IPS-18c (cell line): ENCODE results near the gene CYBRD1.
"Not testable (repeated sequence)": the region's sequence is repeated elsewhere in the genome, so short reads cannot be mapped to it uniquely, and the experiment has no call there.

Source experiments
- H3K4me3 ChIP-seq: 2 replicates; pipeline ENCODE4 v1.7.0; 2013; ENCODE audit warnings: low read depth, mild to moderate bottlenecking, low read length, moderate library complexity; ENCODE audit not compliant: insufficient read depth
- H3K9me3 ChIP-seq: one replicate; pipeline ENCODE4 v1.6.1; 2013; ENCODE audit warnings: mild to moderate bottlenecking, low read length, moderate library complexity; ENCODE audit not compliant: control insufficient read depth, insufficient read depth

CYBRD1 gene

DNA sequence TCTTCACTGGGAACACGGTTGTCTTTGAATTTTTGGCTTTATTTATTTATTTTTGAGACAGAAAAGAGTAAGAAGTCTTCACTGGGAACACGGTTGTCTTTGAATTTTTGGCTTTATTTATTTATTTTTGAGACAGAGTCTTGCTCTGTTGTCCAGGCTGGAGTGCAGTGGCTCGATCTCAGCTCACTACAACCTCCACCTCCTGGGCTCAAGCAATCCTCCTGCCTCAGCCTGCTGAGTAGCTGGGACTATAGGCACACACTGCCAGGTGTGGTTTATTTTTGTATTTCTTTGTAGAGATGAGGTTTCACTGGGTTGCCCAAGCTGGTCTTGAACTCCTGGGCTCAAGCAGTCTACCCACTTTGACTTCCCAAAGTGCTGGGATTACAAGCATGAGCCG lies 13.3 kb downstream of the CYBRD1 start:
- H3K9me3 ChIP-seq, H3K4me3 ChIP-seq: not testable (repeated sequence)

DNA sequence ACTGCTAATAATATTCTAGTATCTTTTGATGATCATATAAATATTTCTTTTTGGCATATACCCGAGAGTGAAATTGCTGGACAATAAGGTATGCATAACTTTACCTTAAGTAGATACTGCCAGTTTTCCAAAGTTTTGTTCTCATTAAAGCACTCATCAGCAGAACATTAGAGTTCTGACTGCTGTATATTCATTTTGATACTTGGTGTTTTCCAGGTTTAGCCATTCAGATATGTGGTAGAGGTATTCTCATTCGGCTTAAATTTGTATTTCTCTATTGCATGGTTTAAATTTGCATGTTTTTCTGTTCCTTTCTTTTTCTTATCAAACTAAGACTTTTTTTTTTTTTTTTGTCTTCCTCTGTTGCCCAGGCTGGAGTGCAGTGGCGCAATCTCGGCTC lies 18.2 kb downstream of the CYBRD1 start:
- H3K4me3 ChIP-seq, result no peak overlapping the region
- no peaks in the 10 kb centered on the region for H3K9me3 ChIP-seq

DNA sequence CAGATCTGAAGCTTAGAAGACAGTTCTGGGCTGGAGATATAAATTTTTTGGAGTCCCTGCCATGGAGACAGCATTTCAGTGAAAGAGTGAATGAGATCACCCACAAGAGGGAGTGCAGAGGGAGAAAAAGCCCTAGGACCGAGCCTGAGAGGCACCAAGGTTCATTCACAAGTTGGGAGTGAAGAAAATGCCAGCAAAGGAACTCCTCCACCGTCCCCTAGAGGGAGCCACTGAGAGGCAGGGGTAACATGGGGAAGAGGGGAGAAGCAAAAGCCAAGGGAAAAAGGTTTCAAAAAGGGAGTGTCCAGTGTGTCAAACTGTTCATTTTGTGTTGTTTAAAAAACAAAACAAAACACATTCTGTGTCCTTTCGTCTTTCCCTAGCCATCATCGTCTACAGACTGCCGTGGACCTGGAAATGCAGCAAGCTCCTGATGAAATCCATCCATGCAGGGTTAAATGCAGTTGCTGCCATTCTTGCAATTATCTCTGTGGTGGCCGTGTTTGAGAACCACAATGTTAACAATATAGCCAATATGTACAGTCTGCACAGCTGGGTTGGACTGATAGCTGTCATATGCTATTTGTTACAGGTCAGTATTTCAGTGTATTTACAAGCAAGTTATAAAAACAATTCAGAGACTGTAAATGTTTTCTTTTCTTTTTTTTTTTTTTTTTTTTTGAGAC lies 19.1 kb downstream of the CYBRD1 start:
- Histone ChIP-seq H3K4me3 (no peak overlapping the region), H3K9me3 (no peaks in the 10 kb centered on the region)

DNA sequence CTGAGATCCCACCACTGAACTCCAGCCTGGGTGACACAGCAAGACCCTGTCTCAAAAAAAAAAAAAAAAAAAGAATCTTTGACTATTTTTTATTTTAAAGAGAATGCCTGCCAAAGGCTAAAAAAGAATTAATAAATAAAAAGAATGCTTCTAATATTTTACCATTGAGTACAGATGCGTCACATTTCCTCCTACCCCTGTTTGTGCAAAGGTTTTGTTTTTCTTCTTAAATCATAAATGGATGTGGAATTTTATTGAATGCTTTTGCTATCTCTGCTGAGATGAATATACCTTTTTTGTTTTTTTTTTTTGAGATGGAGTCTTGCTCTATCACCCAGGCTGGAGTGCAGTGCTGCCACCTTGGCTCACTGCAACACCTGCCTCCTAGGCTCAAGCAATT lies 22.8 kb downstream of the CYBRD1 start:
- H3K9me3 ChIP-seq, result no peaks in the 10 kb centered on the region

DNA sequence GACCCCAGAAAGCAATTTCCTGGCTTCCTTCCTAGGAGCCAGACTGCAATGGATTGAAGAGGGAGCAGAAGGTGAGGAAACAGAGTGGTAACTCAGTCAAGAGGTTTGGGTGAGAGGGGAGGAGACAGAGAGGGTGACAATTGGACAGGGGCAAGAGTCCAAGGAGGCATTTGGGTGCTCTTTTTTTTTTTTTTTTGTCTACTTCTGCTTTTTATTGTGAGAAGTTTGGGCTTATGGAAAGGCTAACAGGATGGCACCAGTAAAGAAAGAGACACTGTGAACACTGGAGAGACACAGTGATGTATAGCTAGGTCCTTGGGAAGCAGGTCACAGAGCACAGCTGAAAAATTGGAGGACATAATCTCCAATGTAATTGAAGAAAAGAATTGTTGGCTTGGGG lies 25.0 kb downstream of the CYBRD1 start:
- H3K4me3 ChIP-seq, result no peak overlapping the region
- H3K9me3 ChIP-seq, result no peaks in the 10 kb centered on the region

More for the DNA sequence above, 22.8 kb downstream of the CYBRD1 start:
- H3K4me3 ChIP-seq, result no peak overlapping the region

DNA sequence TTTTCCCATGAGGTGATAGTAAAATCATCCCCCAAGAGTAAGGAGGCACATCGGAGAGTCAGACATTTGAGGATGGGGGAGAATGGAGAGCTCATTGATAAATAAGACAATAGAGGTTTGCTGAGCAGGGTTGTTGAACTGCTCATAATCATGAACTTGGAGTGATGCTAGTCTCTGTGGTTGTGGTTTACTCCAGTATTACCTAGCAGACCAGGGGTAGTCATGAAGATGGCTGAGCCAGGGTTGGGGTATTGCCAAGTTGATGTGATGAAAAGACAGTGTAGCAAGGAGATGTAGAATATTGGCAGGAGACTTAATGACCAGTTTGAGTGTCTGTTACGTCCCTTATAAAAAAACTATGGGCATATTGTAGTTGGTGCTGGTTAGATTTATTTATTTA lies 25.4 kb downstream of the CYBRD1 start:
- Histone ChIP-seq H3K9me3 (no peaks in the 10 kb centered on the region), H3K4me3 (no peak overlapping the region)

DNA sequence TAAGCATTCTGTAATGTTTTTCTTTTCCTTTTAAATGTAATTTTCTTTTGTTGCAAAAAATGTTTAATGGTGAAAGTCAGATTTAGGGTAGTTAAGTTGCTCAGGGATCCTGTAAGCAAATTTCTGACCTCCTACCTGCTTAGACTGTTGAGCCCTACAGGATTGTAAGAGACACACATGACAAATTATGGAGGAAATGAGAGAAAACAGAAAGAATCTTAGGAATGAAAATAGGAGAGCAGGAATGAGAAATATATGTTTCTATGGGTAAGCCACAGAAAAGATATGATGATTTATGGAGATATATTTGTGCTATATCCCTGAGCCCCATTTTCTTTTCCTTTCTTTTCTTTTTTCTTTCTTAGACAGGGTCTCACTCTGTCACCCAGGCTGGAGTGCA lies 28.3 kb downstream of the CYBRD1 start:
- Histone ChIP-seq H3K4me3 (no peak overlapping the region), H3K9me3 (no peaks in the 10 kb centered on the region)

DNA sequence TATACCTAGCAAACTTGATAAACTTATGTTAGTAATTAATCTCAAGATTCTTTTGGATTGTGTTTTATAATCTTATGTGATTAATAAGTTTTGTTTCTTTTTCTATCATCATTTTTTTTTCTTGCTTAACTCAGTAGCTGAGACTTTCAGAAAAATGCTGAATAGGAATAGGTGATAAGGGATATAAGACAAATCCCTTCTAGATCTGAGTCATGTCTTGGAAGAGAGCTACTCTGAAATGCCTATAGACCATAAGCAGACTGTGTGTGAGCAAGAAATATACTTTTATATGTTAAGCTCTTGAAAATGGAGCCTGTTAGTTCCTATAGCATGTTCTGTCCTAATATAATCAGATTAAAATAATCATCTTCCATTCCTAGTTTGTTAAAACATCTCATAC lies 29.6 kb downstream of the CYBRD1 start:
- H3K4me3 ChIP-seq, result no peak overlapping the region
- H3K9me3 ChIP-seq, result no peaks in the 10 kb centered on the region

DNA sequence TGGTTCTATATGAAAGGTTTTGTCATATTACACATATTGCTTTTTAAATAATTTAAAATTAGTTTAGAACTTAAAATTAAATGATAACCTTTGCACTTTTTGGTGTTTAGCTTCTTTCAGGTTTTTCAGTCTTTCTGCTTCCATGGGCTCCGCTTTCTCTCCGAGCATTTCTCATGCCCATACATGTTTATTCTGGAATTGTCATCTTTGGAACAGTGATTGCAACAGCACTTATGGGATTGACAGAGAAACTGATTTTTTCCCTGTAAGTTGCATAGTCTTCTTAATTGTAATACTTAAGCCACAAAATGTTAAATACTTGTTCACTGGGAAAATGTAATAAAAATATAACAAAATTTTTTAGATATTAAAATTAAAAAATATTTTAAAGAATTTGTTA lies 31.0 kb downstream of the CYBRD1 start:
- Histone ChIP-seq H3K4me3 (no peak overlapping the region), H3K9me3 (no peaks in the 10 kb centered on the region)

DNA sequence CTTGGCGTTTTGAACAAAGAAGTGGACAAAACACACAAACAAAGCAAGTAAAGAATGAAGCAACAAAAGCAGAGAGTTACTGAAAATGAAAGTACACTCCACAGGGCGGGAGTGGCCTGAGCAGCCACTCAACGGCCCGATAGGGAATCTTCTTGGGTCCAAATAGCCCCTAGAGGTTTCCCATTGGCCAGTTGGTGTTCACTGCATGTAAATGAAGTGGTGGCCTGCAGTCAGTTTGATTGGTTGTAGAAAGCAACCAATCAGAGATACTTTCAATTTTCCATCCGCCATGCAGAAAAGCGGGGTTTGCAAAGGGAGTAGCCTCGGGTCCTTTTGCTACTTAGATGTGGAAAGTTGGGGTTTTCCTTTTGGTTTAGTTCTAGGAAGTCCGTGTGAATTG lies 31.6 kb downstream of the CYBRD1 start:
- H3K4me3 ChIP-seq, result no peak overlapping the region
- no peaks in the 10 kb centered on the region for H3K9me3 ChIP-seq

DNA sequence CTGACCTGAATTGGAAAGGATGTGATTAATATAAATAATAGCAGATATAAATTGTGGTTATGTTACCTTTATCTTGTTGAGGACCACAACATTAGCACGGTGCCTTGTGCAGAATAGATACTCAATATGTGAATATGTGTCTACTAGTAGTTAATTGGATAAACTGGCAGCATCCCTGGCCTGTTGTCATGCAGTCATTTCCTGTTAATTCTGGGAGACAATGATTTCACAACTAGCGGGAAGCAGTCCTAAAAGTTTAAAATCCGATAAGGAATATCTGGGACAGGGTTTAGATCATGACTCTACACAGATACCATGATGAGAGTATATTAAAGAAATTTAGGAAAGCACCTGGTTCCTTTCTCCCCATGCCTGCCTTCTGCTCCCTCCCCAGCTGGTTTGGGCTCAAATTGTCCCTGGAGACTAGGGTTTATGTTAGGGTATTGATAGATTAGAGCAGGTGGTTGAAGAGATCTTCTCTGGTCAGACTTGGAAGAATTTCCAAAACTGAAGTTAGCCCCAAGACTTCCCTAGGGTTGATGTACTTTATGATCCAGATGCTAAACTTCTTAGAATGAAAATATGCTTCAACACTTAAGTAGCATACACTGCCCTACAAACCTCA lies 32.8 kb downstream of the CYBRD1 start:
- H3K9me3 ChIP-seq, result no peaks in the 10 kb centered on the region
- no peak overlapping the region for H3K4me3 ChIP-seq

DNA sequence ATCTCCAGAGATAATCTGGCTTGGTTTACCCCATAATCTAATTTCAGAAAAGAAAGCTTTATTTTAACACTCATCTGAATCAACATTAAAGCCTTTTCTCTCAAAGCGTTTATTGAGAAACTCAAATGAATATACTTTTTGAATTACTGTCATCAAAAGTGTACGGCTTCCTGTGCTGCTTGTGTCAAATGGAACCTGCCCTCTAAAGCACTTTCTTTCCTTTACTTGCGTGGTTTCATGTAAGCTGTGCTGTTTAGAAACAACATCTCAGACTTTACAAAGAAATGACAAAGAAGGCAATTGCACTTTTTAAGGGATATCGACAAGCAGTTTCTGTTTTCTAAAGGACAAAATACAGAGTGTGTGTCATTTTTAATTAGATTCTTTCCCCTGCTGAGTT lies 35.1 kb downstream of the CYBRD1 start:
- H3K9me3 ChIP-seq, result no peaks in the 10 kb centered on the region
- H3K4me3 ChIP-seq, result no peak overlapping the region

DNA sequence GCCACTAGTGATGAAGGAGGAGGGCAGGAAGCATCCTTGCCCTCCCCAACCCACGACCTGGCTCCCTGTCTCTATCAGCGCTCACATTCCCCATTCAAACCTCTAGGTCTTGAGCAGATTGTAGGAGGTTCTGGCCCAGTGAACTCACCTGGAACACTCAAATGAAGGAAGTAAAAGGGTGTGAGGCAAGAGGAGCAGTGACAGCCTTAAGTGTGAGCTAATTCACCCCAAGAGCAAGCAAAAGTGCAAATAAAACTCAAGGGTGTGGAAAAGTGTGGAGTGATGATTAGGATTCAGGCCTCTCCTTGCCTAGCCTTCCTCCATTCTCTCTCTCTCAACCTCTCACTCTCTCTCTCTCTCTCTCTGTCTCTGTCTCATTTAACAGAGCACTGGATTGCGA lies 41.0 kb downstream of the CYBRD1 start:
- no peaks in the 10 kb centered on the region for H3K9me3 ChIP-seq
- H3K4me3 ChIP-seq, result no peak overlapping the region

DNA sequence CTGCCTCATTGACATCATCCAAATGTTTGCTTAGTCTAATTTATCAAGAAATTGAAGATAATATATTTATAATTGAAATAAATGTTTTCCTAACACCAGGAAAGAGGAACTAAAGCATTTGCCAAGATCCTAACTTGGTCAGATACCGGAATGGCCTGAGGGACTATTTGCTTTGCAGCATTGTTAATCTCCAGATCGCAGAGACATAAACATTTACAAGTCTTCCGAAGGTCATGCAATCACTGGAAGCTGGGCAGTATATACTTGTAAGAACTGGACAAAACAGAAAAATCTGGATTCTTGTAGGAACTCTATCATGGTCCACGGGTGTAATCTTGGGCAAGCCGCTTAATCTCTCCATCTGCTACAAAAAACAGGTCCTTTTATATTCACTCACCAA lies 42.2 kb downstream of the CYBRD1 start:
- Histone ChIP-seq H3K4me3 (no peak overlapping the region), H3K9me3 (no peaks in the 10 kb centered on the region)

DNA sequence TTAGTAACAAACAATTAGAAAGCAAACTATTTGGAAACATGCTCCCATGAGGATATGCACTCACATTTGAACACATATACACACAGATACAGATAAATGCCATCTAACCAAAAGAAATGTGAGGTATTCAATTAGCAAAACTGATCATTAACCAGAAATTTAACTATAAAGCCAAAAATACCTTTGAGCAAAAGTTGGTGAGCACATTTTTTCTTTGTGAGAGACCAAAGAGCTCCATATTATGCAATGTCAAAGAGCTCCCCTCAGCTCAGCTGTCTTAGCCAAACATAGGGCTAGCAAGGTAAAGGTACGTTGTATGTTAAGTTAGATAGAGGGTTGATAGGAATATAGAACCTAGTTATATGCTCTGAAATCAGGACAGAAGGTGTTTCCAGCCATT lies 43.8 kb downstream of the CYBRD1 start:
- H3K9me3 ChIP-seq, result no peaks in the 10 kb centered on the region
- no peak overlapping the region for H3K4me3 ChIP-seq

DNA sequence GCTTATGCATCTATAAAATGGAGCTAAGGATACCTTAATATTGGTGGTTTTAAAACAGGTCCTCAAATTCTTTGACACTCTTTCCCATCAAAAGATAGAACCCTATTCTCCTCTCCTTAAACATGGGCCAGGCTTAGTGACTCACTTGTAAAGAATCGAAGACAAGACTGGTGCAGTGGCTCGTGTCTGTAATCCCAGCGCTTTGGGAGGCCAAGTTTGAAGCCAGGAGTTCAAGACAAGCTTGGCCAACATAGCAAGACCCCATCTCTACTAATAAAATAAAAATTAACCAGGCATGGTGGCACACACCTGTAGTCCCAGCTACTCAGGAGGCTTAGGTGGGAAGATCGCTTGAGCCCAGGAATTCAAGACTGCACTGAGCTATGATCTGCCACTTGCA lies 44.5 kb downstream of the CYBRD1 start:
- H3K9me3 ChIP-seq, result no peaks in the 10 kb centered on the region
- no peak overlapping the region for H3K4me3 ChIP-seq

DNA sequence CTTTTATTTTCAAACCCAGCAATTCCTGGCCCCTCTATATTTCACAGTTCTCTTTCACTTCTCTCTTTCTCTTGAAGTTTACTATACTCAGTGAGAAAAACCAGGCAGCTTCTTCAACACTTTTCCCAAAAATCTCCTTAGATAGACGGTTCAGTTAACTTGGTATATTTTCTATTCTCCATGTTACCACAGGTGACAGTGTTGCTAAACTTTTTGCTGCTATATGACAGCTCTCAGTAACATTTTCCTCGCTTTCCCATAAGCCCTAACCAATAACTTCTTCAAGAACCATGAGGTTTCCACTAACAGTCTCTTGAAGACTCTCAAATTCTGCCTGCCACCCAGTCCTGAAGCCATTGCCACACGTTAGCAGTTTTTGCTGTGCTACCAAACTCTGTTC lies 45.8 kb downstream of the CYBRD1 start:
- no peak overlapping the region for H3K4me3 ChIP-seq

DNA sequence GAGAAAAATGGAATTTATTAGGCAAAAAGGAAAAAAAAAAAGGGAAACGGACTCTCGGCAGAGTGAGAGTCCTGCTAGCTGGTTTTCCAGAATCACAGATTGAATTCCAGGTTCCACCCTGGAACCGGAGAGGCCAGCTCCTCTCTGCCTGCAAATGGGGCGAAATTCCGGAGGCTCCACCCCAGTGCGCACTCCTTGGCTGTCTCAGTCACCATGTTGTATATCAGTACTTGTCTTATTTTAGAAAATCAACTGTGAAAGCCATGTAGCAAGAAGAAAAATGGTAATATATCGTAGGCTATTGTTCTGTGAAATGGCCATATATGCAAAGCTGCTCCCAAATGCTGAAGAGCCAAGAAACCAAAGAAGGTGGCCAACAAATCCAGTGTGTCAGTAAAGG lies 49.4 kb downstream of the CYBRD1 start:
- no peaks in the 10 kb centered on the region for H3K9me3 ChIP-seq
- H3K4me3 ChIP-seq, result no peak overlapping the region

More for the DNA sequence above, 45.8 kb downstream of the CYBRD1 start:
- H3K9me3 ChIP-seq, result no peaks in the 10 kb centered on the region
